IMR-90 (cell line): Measurements from ENCODE around the gene ATP8B3. TPM values are rescaled to one million over a fixed set of nuclear protein-coding genes. Genes with fewer than 3 reads are reported as not detected.

Source experiments
- ATAC-seq: fragments of 200-7000 bp; cut with Tn5 transposase; 2 replicates; pipeline ENCODE4 v1.9.1; 2020; ENCODE audit warnings: low read depth, mild to moderate bottlenecking, moderate library complexity
- BruUV-seq: library from RNA; stranded (reverse); fragments of 400-500 nt; replicated peaks from 2 replicates; lab custom pipeline; 2021; lab: Mats Ljungman, UMichigan
- CTCF ChIA-PET: fragments of 300-600 bp; formaldehyde crosslinking; extraction: SDS; loops from one replicate; lab custom pipeline; 2021; ENCODE audit warnings: antibody characterized with exemption; lab: Yijun Ruan, JAX
- POLR2A ChIA-PET: fragments of 300-600 bp; sonication (Branson Sonifier 250); formaldehyde crosslinking; loops from one replicate; lab custom pipeline; 2022; ENCODE audit warnings: antibody characterized with exemption; ENCODE audit not compliant: unreplicated experiment; lab: Charles Lee
- DNase-seq: peaks from one replicate; pipeline ENCODE4 v3.0.0; 2013
- H2AFZ ChIP-seq: replicated peaks from 2 replicates; pipeline ENCODE3; 2013; ENCODE audit warnings: low read length, mild to moderate bottlenecking; ENCODE audit not compliant: poor library complexity
- H2AK5ac ChIP-seq: 2 replicates; pipeline ENCODE4 v1.6.1; 2013; ENCODE audit warnings: low read depth, low read length, inconsistent platforms
- H2AK9ac ChIP-seq: replicated peaks from 2 replicates; pipeline ENCODE3; 2013; ENCODE audit warnings: mild to moderate bottlenecking, low read depth, low read length, moderate library complexity; ENCODE audit not compliant: poor library complexity
- H2BK120ac ChIP-seq: 2 replicates; pipeline ENCODE4 v1.6.1; 2013; ENCODE audit warnings: low read depth, low read length, inconsistent platforms
- H2BK15ac ChIP-seq: 3 replicates; pipeline ENCODE4 v1.6.1; 2013; ENCODE audit warnings: low read depth, low read length, inconsistent platforms
- H2BK20ac ChIP-seq: 2 replicates; pipeline ENCODE4 v1.6.1; 2013; ENCODE audit warnings: low read depth, mild to moderate bottlenecking, inconsistent platforms, low read length, moderate library complexity
- H2BK5ac ChIP-seq: 2 replicates; pipeline ENCODE4 v1.6.1; 2013; ENCODE audit warnings: mild to moderate bottlenecking, low read depth, low read length, inconsistent platforms; ENCODE audit not compliant: poor library complexity, severe bottlenecking
- H3K14ac ChIP-seq: replicated peaks from 2 replicates; pipeline ENCODE4 v1.6.1; 2013; ENCODE audit warnings: low read depth, low read length, inconsistent platforms
- H3K18ac ChIP-seq: 2 replicates; pipeline ENCODE4 v1.6.1; 2013; ENCODE audit warnings: low read depth, low read length, control low read depth
- H3K23ac ChIP-seq: 2 replicates; pipeline ENCODE4 v1.6.1; 2013; ENCODE audit warnings: low read depth, low read length, inconsistent platforms
- H3K27ac ChIP-seq: 2 replicates; pipeline ENCODE4 v1.5.1; 2013; ENCODE audit warnings: mild to moderate bottlenecking, control low read depth, low read length; ENCODE audit not compliant: insufficient read depth
- H3K27me3 ChIP-seq: 2 replicates; pipeline ENCODE4 v1.6.1; 2013; ENCODE audit warnings: low read length; ENCODE audit not compliant: control insufficient read depth, insufficient read depth
- H3K36me3 ChIP-seq: 2 replicates; pipeline ENCODE4 v1.6.1; 2013; ENCODE audit warnings: low read length, mixed read lengths; ENCODE audit not compliant: control insufficient read depth, insufficient read depth
- H3K4ac ChIP-seq: 2 replicates; pipeline ENCODE4 v1.6.1; 2013; ENCODE audit warnings: low read depth, low read length, inconsistent platforms
- H3K4me1 ChIP-seq: 2 replicates; pipeline ENCODE4 v1.6.1; 2013; ENCODE audit warnings: low read length, mixed read lengths; ENCODE audit not compliant: control insufficient read depth, insufficient read depth
- H3K4me2 ChIP-seq: 2 replicates; pipeline ENCODE4 v1.6.1; 2013; ENCODE audit warnings: low read depth, mild to moderate bottlenecking, control low read depth, low read length, moderate library complexity
- H3K4me3 ChIP-seq: 2 replicates; pipeline ENCODE4 v1.5.1; 2013; ENCODE audit warnings: low read depth, mild to moderate bottlenecking, control low read depth, low read length, moderate library complexity; ENCODE audit not compliant: insufficient read depth
- H3K56ac ChIP-seq: 2 replicates; pipeline ENCODE4 v1.6.1; 2013; ENCODE audit warnings: low read length, inconsistent platforms; ENCODE audit not compliant: insufficient read depth; ENCODE audit errors: extremely low read depth
- H3K79me1 ChIP-seq, 2 experiments: 2 replicates each; pipeline ENCODE4 v1.6.1; 2013; ENCODE audit warnings: low read length in 2 of 2, inconsistent platforms in 1 of 2, low read depth in 1 of 2
- H3K9ac ChIP-seq: 2 replicates; pipeline ENCODE4 v1.6.1; 2013; ENCODE audit warnings: low read depth, low read length, control low read depth
- H3K9me1 ChIP-seq: 2 replicates; pipeline ENCODE4 v1.6.1; 2013; ENCODE audit warnings: low read length, inconsistent platforms; ENCODE audit not compliant: insufficient read depth
- H3K9me3 ChIP-seq: 2 replicates; pipeline ENCODE4 v1.6.1; 2013; ENCODE audit warnings: low read length; ENCODE audit not compliant: control insufficient read depth, insufficient read depth
- H4K20me1 ChIP-seq: 2 replicates; pipeline ENCODE4 v1.6.1; 2013; ENCODE audit warnings: low read length, inconsistent platforms; ENCODE audit not compliant: insufficient read depth
- H4K5ac ChIP-seq: 2 replicates; pipeline ENCODE4 v1.6.1; 2013; ENCODE audit warnings: mild to moderate bottlenecking, low read depth, low read length, control low read depth
- H4K8ac ChIP-seq, 2 experiments: 2 replicates each; pipeline ENCODE4 v1.6.1; 2013; ENCODE audit warnings: low read depth in 2 of 2, low read length in 2 of 2, control low read depth in 1 of 2, inconsistent platforms in 1 of 2
- H4K91ac ChIP-seq: 2 replicates; pipeline ENCODE4 v1.6.1; 2013; ENCODE audit warnings: low read depth, low read length, inconsistent platforms; ENCODE audit not compliant: insufficient read depth
- BHLHE40 ChIP-seq: fragments of 150-350 bp; IDR thresholded peaks from 2 replicates; pipeline ENCODE4 v1.6.1; 2016; ENCODE audit warnings: mild to moderate bottlenecking, low read depth, low read length
- ELK1 ChIP-seq: fragments of 150-350 bp; IDR thresholded peaks from 2 replicates; pipeline ENCODE4 v1.6.1; 2016; ENCODE audit warnings: low read depth, mild to moderate bottlenecking, low read length, moderate library complexity, borderline replicate concordance
- FOS ChIP-seq: fragments of 150-350 bp; IDR thresholded peaks from 2 replicates; pipeline ENCODE4 v1.6.1; 2016; ENCODE audit warnings: low read depth, low read length
- MXI1 ChIP-seq: IDR thresholded peaks from 2 replicates; pipeline ENCODE4 v1.6.1; 2012; ENCODE audit warnings: low read depth, mild to moderate bottlenecking, low read length, moderate library complexity, borderline replicate concordance
- NFE2L2 ChIP-seq: fragments of 150-350 bp; IDR thresholded peaks from 2 replicates; pipeline ENCODE4 v1.6.1; 2016; ENCODE audit warnings: low read depth, mild to moderate bottlenecking, low read length
- RAD21 ChIP-seq: IDR thresholded peaks from 2 replicates; pipeline ENCODE4 v1.6.1; 2012; ENCODE audit warnings: low read length, improper control_type of control experiment
- RFX5 ChIP-seq: IDR thresholded peaks from 2 replicates; pipeline ENCODE4 v1.8.0; 2012; ENCODE audit warnings: low read depth, mild to moderate bottlenecking, low read length, moderate library complexity
- SMC3 ChIP-seq: fragments of 150-350 bp; IDR thresholded peaks from 2 replicates; pipeline ENCODE4 v1.6.1; 2016; ENCODE audit warnings: low read depth, mild to moderate bottlenecking, antibody characterized with exemption, low read length, moderate library complexity
- USF2 ChIP-seq: fragments of 150-350 bp; IDR thresholded peaks from 2 replicates; pipeline ENCODE4 v1.6.1; 2017; ENCODE audit warnings: mild to moderate bottlenecking, antibody characterized with exemption, low read length, low read depth
- WGBS, 2 experiments: methylation state at CpG; one replicate each; pipeline versions ENCODE4 v1.1.5 to v1.1.7; 2013; ENCODE audit warnings: missing lambda C conversion rate in 2 of 2; ENCODE audit not compliant: insufficient read length in 1 of 2; ENCODE audit errors: extremely low coverage in 2 of 2; 5-methylcytosine and 5-hydroxymethylcytosine counted together
- dilution Hi-C: fragments of 300-500 bp; cut with HindIII; formaldehyde crosslinking; loops from one replicate; pipeline ENCODE4 v1.14.3; 2018; ENCODE audit warnings: low sequenced_read_pairs; ENCODE audit not compliant: unreplicated experiment
- in situ Hi-C: fragments of 300-500 bp; cut with MboI; formaldehyde crosslinking; loops from 3 replicates; pipeline ENCODE4 v1.14.3; 2019; ENCODE audit warnings: low sequenced_read_pairs, inconsistent platforms, mixed read lengths
- intact Hi-C: fragments of 100-400 bp; cut with micrococcal nuclease; formaldehyde crosslinking; loops from 2 replicates; pipeline ENCODE4 v1.10.0; 2022
- polyA plus RNA-seq, 3 experiments: library from polyadenylated mRNA; depleted of rRNA; stranded (reverse); fragments of >200 nt; gene quantifications; 2 replicates each; pipeline ENCODE4 v1.2.3, GENCODE V29; 2012; ENCODE audit warnings: low replicate concordance in 1 of 3
- total RNA-seq: library from RNA; depleted of rRNA; stranded (reverse); fragments of >200 nt; gene quantifications from 2 replicates; pipeline ENCODE4 v1.2.3, GENCODE V29; 2012

ATP8B3 gene
- total and polyA plus RNA-seq, 2 of the 4 experiments (the other 2 are of a cell fraction), result 1.6 to 8.1 TPM

GRCh38 chr19:1859331-1859781 lies 47.3 kb upstream of the ATP8B3 start:
- no peaks in the 10 kb centered on the region for H3K36me3 ChIP-seq
- H4K20me1 ChIP-seq, result peaks cover 76% of the 10 kb centered on the region
- no peaks in the 10 kb centered on the region for H3K9me3 ChIP-seq
- no peak overlapping the region for H3K18ac ChIP-seq
- H3K23ac ChIP-seq, result peak overlapping the region; percentile 33; the same call in 1 of the 2 replicates
- no peak overlapping the region for H3K9ac ChIP-seq
- in situ Hi-C loops, result no loop called here
- peaks cover 54% of the 10 kb centered on the region for H3K4me1 ChIP-seq
- H2BK20ac ChIP-seq, result no peak overlapping the region
- 46% methylated on average over 9 of the region's 18 CpGs; no CpG with 5 or more reads in 1 of the 2 experiments for WGBS, 2 experiments
- H3K4me2 ChIP-seq, result no peak overlapping the region
- no peak overlapping the region for H2BK5ac ChIP-seq
- H3K4ac ChIP-seq, result no peak overlapping the region
- H3K56ac ChIP-seq, result no peak overlapping the region
- H3K14ac ChIP-seq, result no peak overlapping the region
- H3K27ac ChIP-seq, result no peak overlapping the region
- H4K5ac ChIP-seq, result no peak overlapping the region
- ChIA-PET CTCF (no interaction called here), POLR2A (no interaction called here)
- no peak overlapping the region for H2BK15ac ChIP-seq
- no peak overlapping the region for H2AFZ ChIP-seq
- no peak overlapping the region for H4K8ac ChIP-seq
- H2AK9ac ChIP-seq, result peak overlapping the region; percentile 71
- no peak overlapping the region for H3K4me3 ChIP-seq
- no peak overlapping the region for H4K91ac ChIP-seq
- no TSS peak for BruUV-seq
- no peak overlapping the region for H2BK120ac ChIP-seq
- TF ChIP-seq RAD21, result no peak
- no peak for TF ChIP-seq RFX5
- no peak for TF ChIP-seq ELK1
- TF ChIP-seq SMC3, result no peak
- no peak for TF ChIP-seq BHLHE40
- TF ChIP-seq USF2, result no peak
- TF ChIP-seq FOS, result no peak
- no peak for TF ChIP-seq MXI1
- TF ChIP-seq NFE2L2, result no peak
- H3K79me1 ChIP-seq, result peaks cover 8 to 73% of the 10 kb centered on the region in 2 experiments; a peak in 3 of 4 replicates
- H3K27me3 ChIP-seq, result no peaks in the 10 kb centered on the region
- peaks cover 7% of the 10 kb centered on the region; the same call in 1 of the 2 replicates for H3K9me1 ChIP-seq
- DNase-seq (no peak), ATAC-seq (no peak)
- intact Hi-C loops, result no loop called here
- dilution Hi-C loops, result no loop called here
- no peak overlapping the region for H2AK5ac ChIP-seq
